COR-L47 (cell line): ENCODE measurements around the gene HMX1.

Source experiments
- DNase-seq: peaks from one replicate; lab custom pipeline; 2025; lab: John Stamatoyannopoulos, UW

HMX1 gene

DNA sequence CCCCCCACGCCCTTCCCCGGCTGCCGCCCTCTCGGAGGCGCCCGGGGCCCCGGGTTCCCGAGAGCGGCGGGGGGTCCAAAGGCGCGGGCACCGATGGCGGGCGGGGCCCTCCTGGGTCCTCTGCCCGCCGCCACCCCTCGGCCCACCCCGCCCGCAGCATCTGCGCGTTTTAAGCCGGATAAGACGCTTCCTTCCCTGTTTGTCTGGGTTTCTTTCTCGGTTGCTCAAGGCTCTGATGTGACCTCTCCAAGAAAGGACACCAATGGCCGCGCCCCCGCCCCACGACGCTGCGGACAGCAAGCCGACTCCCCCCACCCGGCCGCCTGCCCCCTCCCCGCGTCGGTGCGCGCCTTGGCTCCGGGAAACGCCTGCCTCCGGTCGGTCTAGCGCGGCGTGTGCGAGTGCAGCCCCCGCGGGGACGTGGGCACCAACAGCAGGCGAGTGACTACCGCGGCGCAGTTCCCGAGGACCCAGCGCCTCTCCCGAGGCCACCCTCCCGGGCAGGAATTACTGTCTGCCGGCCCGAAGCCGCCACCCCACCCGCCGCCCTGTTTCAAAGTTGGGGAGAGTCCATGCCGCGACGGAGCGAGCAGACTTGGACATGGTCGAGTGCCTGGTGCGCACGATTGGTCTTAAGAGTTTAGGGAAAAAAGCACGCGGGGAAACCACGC lies 21.1 kb upstream of the HMX1 start:
- no peak for DNase-seq

DNA sequence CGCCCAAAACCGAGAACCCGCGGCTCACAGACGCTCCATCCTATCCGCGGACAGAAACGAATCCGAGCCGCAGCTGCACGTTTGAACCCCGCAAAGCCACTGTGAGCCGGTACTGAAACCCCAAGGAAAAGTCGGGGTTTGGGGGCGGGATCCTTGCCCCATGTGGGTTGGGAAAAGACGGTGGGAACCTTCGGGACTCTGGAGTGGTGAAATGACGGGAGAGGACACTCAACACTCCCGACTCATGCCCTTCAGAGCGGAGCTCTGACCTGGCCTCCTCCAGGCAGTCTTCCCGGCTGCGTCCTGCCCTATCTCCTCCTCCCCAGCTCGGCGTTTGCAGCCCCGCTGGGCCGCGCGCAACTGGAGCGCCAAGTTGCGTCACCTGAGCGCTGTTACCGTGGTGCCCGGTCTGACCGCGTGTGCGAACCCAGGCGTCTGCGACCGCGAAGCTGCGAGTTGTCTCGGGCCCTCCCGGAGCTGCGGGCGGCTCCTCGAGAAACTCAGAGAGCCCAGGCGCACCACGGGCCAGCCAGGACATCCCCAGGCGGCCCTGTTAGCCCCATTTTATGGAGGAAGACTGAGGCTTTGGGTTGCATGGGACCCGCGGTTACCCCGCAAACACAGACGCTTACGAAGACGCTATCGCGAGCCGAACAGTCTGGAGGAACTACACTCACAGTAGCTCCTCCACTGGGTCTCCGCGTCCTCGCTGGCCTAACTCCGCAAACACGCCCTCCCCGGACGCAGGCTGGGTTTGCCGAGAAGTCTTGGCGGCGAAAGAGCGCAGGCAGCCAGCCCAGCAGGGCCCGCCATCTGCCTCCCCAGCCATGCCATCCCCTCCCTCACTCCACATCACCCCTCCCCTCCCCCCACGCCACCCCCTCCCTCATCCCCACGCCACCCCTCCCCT lies 20.3 kb upstream of the HMX1 start:
- no peak for DNase-seq

DNA sequence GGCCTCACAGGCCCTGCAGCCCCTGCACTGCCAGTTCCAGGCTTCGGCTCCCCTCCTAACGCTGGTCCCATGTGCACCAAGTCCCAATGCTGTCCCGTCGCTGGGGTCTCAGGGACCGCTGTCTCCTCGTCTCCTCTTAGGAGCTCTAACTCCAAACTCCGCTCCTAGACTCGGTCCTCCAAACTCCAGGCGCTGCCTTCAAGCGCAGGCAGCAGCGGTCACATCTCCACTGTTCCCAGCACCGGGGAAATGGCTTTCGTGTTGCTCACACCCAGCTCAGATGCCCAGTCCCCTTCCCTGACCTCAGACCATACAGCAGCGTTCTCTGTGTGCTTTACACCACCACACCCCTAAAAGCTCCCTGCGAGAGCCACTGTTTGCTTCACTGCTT lies 19.6 kb upstream of the HMX1 start:
- no peak for DNase-seq

DNA sequence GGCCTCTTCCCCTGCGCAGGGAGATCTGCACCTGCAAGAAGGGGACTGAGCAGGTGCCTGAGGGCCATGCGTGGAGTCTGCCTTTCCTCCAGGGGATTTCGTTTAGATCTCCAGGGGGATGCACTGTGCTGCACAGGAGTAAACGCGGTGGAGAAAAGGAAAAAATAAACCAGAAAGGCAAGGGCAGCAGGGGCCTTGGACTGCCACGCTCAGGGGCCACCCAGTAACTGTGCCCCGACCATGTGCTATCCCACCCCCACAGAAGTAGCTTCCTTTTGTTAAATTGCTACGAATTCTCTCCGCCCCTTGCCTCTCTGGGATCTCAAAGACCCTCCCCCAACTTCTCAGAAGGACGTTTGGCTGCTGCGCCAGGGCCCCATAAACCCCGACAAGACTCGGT lies 17.2 kb upstream of the HMX1 start:
- no peak for DNase-seq

DNA sequence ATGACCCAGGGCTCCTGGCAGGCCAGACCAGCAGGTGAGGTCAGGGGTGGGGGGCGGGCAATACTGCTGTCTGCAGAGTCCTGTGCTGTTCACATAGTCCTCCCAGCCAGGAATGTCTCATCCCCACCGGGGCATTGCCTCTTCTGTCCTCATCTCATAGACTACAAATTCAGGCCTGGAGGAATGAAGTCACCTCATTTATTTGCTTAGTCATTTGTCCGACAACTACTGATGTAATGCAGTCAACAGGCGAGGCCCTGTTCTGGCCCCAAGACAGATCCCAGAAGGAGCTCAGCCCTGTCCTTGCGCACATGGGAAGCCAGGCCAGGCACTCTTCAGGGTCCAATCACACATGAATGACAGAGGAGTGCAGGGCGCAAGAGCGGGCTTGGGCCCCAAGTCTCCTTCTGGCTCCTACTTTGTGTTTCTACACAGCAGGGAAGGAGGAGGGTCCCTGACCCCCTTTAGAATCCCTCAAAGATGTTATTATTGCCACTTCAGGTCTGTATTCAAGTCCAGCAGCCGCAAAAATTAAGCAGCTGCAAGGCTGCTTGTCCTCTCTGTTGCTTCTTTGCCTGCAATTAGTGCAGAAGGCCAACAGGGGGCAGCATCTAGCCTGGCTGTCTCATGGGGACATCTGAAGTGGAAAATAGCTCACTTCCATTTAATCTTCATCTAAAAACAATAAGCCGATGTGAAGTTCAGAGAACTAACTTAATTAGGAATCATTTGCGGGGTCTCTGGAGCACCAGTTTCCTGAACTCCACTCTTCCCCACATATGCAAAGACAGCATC lies 15.2 kb upstream of the HMX1 start:
- no peak for DNase-seq

DNA sequence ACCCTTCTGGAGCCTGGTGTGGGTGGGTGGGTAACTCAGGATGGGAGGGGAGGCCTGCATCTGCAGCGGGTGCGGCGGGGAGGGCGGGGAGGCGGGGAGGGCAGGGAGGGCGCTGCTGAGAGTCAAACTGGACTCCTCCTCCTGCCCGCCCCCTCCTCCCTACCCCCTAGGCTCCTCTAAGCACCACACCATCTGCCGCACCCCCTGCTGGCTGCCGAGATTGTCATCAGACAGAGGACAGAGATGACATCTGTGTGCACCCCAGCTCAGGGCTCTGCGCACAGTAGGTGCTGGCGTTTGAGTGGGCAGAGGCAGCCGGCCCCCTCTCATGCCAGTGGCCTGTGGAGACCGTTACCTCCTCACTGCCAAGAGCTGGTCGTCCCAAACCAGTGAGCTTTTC lies 10.6 kb upstream of the HMX1 start:
- DNase-seq, result no peak

DNA sequence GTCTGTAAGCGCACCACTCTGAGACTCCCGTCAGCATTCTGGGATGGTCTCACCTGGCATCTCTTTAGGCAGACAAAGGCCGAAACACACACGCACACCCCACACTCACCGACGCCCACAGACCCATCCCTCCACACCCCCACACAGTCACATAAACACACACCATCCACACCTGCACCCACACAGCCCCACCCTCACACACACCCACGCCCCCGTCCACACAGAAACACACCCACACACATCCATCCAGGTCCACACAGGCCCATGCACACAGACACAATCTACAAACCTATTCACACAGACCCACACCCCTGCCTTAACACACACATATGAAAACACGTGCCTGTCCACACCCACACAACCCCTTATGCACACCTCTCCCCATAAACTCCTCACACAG lies 9.2 kb upstream of the HMX1 start:
- no peak for DNase-seq

DNA sequence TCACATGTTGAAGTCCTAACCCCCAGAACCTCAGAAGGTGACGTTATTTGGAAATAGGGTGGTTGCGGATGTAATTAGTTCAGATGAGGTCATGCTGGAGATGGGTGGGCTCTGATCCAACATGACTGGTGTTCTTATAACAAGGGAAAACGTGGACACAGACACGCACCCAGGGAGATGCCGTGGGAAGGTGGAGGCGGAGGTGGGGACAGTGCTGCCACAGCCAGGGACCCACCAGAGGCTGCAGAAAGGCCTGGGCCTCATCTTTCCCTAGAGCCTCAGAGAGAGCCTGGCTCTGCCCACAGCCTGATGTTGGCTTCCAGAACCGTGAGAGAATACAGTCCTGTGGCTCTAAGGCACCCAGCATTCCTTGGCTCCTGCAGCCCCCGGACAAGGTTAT lies 7.9 kb upstream of the HMX1 start:
- DNase-seq, result no peak

DNA sequence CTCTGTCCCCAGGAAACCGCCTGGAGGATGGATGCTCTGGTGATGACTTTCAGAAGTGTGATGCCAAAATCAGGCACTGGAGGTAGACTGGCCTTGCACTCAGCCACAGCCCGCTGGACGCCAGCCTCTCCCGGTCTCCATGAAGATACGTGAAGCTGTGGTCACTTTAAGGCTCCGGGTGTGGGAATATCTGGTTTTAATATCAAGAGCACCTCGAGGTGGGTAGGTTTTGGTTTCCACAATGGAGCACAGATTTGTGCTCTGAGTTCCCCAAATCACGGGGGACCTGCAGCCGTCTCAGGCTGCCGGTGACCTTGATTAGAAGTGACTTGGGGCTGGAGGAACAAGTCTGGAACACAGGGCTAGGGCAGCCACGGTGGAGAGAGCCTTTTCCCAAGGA lies 6.8 kb upstream of the HMX1 start:
- no peak for DNase-seq

DNA sequence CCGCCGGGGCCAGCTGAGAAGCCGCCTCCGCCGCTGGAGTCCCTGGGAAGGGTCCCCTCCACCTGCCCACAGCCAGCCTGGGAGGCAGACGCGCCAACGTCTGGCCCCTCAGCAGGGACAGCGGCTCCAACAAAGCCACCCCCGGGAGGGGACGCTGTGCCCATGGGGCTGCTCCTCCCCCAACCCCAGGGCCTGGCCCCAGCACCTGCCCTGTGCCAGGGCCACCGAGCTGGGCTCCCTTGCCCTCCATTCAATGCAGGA lies 6.1 kb upstream of the HMX1 start:
- no peak for DNase-seq

DNA sequence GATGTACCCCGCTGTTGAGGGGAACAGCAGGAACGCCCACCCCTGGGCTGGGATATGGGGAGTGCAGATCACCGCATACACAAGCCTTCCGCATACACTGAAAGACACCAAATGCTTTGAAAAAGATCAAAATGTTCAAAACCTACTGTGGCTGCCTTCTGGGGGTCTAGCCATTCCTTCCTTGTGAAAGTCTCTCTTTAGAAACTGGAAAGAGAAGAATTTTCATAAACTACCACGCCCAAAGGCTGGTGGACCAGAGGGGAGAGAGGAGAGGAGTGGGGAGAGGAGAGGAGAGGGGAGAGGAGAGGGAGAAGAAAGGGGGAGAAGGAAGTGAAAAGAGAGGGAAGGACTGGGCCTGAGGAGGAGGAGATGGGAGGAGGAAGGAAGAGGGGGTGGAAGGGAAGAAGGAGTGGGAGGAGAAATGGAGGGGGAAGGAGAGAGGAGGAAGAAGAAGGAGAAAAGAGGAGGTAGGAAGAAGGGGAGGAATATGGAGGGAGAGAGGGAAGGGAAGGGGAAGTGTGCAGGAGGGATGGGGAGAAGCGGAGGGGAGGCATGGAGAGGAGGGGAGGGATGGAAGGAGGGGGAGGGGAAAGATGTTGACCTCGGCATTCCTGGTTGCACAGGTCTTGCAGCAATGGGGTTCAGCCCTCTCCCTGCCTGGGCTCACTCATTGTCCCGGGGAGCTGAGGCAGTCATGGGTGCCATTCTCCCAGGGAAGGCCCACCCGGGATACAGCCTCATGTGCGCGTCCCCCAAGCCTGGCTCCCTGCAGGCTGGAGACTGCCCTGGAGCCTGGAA lies 5.5 kb upstream of the HMX1 start:
- no peak for DNase-seq

DNA sequence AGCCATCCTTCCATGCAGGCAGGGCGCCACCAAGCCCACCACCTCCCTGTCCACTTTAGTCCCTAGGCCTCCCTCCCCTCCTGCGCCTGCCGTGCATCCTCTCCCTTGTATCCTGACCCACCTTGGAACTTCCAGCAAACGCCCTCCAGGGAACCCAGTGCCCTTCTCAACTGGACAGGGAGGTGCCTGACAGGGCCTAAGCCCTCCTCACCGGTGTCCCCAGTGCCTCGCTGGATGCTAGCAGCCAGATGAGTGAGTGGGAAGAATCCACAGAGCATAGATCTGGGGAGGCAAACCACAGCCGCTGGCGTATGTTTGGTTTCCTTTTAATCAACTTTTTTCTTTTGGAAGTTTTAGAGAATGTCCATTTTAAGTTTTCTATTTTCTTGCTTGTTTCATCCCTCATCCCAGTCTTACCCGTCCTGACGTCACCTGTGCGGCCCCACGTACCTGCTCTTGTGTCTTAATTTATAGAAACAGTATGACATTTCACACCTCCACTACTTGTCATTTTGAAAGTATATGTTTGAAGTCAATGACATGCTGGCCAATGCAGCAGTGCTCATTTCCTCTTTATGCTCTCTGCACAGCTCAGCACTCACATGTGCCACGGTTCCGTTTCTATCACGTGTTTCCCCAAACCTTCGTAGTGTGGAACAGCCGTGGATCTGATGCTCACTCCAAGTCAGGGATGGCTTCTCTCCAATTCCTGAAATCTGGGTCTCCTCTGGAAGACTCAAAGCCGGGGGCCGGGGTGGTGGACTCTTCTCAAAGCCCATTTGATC lies 3.4 kb upstream of the HMX1 start:
- no peak for DNase-seq

DNA sequence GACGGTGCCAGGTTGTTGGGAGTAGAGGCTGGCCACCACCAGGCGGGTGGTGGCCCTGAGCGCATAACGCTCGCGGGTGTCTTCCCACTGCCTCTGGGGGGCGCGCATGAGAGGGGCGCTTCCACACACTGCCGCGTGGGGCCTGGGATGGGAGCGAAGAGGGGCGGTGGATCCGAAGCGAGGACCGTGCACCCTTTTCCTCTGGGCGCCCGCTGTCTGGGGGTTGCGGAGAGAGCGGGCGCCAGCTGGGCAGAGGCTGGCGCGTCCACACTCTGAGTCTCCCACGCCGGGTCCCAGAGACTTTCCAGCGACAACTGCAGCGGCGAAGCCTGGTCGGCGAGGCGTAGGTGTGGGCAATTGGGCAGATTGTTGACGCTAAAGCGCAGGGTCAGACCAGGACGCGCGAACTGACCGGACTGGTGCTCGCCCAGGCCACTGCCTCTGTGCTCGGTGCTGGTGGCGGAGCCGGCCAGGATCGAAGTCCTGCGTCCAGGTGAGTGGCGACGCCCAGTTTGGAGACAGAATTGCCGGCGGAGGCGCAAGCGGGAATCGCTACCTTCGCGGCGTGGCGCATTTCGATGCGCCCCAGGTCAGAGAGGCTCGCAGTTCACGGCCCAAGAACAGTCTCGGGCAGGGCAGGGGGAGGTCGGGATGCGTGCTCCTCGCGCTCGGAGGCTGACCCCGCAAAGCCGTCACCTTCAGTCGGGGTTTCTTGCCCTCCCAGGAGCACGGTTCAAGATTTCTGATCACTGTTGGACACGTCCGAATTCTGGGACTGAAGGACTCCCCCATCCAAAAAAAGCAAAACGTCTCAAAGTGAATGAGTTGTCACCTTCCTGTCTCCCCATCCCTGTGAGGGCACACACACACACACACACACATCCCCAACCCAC lies 2.6 kb upstream of the HMX1 start:
- DNase-seq, result no peak

DNA sequence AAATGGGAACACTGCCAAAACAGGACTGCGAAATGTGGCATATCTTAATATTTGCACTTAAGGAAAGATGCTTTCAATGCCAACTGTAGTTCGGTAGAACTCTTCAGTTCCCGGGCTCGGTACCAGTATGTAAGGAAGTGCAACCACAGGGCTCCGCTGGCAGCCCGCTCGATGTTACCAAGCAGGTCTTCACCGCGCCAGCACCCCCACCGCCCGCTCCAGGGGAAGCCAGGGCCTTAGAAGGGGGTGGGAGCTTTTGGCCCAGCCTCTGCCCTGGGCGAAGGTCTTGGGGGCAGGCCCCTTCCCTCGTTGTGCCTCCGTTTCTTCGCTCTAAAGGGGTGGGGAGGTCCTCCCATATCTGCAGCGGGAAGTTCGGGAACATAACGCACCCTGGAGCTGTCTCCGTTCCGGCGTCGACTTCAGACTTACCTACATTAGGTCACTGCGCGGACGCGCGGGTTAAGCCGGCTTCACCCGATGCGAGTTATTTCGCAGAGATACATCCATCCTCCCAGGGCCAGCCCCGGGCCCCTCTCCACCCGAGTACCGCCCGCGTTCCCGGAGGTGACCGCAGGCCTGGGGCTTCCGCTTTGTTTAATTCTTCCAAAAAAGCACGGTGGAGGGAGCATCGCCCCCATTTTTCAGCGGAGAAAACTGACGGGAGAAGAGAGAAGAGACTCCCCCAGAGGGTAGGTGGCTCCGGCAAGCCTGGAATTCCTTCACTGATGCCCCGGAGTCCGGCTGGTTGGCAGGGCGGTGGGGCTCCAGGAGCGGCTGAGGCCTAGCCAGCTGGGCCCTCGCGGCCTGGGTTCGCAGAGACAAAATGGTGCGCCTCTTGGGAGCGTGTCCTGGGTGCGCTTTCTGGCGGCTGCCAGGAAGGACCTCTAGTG lies 1.0 kb upstream of the HMX1 start:
- no peak for DNase-seq

DNA sequence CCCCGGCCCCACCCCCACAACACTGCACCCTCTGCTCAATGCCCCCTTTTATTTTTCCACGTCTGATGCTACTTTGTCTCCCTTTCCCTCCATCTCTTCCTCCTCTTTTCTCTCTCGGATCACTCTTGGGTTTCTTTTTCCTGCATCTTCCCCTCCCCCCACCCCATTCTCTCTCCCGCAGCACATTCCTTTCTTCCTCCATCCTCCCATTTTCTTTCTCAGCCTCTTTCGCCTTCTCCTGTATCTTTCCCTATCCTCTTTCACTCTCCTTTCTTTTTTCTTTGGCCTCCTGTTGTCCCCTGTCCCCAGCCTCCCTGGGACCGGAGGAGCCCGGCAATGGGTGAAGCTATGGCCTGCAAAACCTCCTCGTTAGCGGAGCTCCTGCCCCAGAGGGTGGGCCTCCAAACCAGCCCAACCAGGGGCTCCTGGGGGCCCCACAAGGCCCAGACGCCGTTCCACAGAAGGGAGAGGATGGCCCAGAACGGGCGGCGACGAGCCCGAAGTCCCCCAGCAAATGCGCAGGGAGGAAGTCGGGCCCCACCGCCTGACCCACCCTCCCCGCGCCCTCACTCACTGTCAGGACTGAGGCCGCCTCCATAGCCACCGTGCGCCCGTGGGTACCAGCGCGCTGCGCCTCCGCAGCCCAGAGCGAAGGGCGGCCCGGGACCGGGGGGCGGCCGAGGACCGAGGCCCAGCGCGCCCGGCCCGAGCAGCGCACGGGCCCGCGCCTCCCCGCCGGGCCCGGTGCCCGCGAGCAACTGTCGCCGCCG lies 807 bp downstream of the HMX1 start:
- DNase-seq, result no peak

DNA sequence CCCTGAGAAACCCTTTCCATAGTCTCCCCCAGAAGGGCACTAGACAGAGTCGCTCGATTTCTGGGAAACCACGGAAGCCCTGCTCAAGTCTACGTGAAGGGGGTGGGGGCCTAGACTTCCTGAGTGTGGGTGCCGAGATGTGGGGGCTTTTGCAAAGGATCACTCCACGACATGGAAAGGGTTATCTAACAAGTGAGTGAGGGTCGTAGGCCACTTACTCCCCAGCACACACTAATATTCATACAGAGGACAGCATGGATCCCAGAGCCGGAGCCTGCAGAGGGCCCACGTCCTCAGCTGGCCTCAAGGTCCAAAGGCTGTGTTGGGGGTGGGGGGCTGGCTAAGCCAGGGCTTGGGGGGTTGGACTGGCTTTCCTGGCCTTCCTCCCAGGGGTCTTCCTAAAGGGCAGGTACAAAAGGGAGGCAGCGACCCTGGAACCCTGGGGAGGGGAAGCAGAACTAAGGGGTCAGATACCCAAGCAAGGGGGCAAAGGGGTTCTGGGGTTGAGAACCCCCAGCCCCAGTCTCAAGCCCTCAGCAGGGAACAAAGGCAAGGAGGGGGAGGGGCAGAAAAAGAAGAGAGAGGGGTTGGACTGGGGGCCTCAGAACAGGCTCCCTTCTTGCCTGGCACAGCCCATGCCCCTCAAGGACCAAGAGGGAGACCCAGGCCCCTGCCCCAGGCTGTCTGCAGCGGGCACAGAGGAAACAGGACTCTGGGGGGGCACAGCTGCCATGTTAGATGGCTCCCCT lies 1.6 kb downstream of the HMX1 start:
- no peak for DNase-seq

DNA sequence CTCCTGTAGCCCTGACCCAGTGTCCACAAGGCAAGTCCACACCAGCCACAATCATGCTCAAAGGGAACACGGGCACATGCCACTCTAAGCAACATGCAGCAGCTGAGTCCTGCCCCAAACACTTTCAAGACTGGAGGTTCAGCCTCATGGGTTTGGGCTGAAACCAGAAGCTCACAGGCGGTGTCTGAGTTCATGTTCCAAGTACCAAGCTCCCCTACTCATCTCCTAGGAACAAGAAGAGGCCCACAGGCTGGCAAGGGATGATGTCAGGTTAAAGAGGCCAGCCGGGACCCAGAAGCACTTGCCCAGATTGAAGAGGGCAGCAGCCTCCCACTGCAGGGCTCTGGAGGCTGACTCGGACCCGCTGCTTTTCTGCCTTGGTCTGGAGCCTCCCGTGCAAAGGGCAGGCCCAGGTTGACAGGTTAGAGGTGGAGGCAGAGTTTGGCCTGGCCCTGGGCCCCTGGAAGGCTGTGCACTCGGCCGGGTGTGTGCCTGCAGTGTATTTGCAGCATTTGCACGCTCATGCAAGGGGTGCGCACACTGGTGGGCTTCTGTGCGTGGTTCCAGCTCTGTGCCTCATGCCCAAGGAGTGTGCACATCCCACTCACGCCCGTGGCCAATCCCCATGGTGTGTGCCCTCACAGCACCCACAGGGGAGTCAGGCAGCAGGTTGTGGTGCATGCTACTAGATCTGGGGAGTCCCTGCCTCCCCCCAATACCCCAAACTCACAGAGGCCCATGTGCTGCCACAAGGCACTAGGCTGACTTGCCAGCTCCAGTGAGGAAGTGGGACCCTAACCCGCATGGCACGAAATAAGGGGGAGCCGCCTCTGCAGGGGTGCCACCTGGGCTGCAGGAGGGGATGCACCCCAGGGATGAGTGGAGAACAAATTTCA lies 2.4 kb downstream of the HMX1 start:
- no peak for DNase-seq
